K562 (cell line): Measurements from ENCODE around the gene APP. TPM values are rescaled to one million over a fixed set of nuclear protein-coding genes. Genes with fewer than 3 reads are reported as not detected.

Experiments
- ATAC-seq: fragments of 200-7000 bp; cut with Tn5 transposase; 3 replicates; pipeline ENCODE4 v1.9.1; 2020; ENCODE audit warnings: moderate library complexity
- BruUV-seq: library from RNA; stranded (reverse); fragments of 400-500 nt; replicated peaks from 2 replicates; lab custom pipeline; 2021; lab: Mats Ljungman, UMichigan
- CTCF ChIA-PET: fragments of 300-600 bp; formaldehyde crosslinking; extraction: SDS; loops from one replicate; lab custom pipeline; 2021; ENCODE audit warnings: low intra/inter-chr PET ratio; lab: Yijun Ruan, JAX
- POLR2A ChIA-PET: fragments of 300-600, 350-650 bp; sonication (Branson Sonifier 250); formaldehyde crosslinking; extraction: SDS; loops from one replicate; lab custom pipeline; 2021; ENCODE audit warnings: antibody characterized with exemption, inconsistent platforms; lab: Yijun Ruan, JAX
- DNase-seq, 4 experiments: peaks; one replicate each; pipeline versions ENCODE4 v3.0.0 to v3.0.0-alpha.2; 2011 to 2018; ENCODE audit warnings: low spot score in 3 of 4, mixed read lengths in 3 of 4; ENCODE audit errors: extremely low read depth in 1 of 4
- FAIRE-seq: peaks from 2 replicates; lab custom pipeline; 2011; peaks lifted over from hg19 to GRCh38; lab: Jason Lieb, UNC
- H2AFZ ChIP-seq: 2 replicates; pipeline ENCODE4 v1.6.0; 2011; ENCODE audit warnings: low read depth, low read length, control low read depth, inconsistent platforms
- H3K27ac ChIP-seq: fragments of 200-600 bp; 3 replicates; pipeline ENCODE4 v1.8.0; 2011; ENCODE audit warnings: low read depth, mild to moderate bottlenecking, control low read depth, inconsistent platforms, low read length, moderate library complexity, mixed read lengths; ENCODE audit errors: extremely low read depth
- H3K27me3 ChIP-seq, 2 experiments: fragments of 300-600 bp in 1 of 2; 2 replicates in 1 of 2; 3 replicates in 1 of 2; pipeline versions ENCODE4 v1.6.0 to v1.8.0; 2011; ENCODE audit warnings: inconsistent platforms in 2 of 2, low read length in 2 of 2, mild to moderate bottlenecking in 1 of 2, mixed read lengths in 1 of 2, moderate library complexity in 1 of 2; ENCODE audit not compliant: control insufficient read depth in 2 of 2, insufficient read depth in 2 of 2
- H3K36me3 ChIP-seq: fragments of 300-600 bp; 3 replicates; pipeline ENCODE4 v1.8.0; 2011; ENCODE audit warnings: mild to moderate bottlenecking, low read length, inconsistent platforms; ENCODE audit not compliant: control insufficient read depth, insufficient read depth
- H3K4me1 ChIP-seq, 2 experiments: fragments of 200-600 bp in 1 of 2; replicated peaks in 1 of 2; 2 replicates in 1 of 2; 3 replicates in 1 of 2; pipeline versions ENCODE4 v1.5.1 to v1.8.0; 2011; ENCODE audit warnings: inconsistent platforms in 2 of 2, low read length in 2 of 2, mild to moderate bottlenecking in 1 of 2, mixed read lengths in 1 of 2, moderate library complexity in 1 of 2; ENCODE audit not compliant: control insufficient read depth in 2 of 2, insufficient read depth in 2 of 2
- H3K4me2 ChIP-seq: 2 replicates; pipeline ENCODE4 v1.6.1; 2011; ENCODE audit warnings: low read length, control low read depth, inconsistent platforms, mixed read lengths; ENCODE audit not compliant: insufficient read depth
- H3K4me3 ChIP-seq: fragments of 200-600 bp; sonication (generic), shearing (Covaris generic); 2 replicates; pipeline ENCODE4 v1.5.1; 2016; ENCODE audit warnings: control low read depth, inconsistent platforms
- H3K79me2 ChIP-seq: fragments of 200-600 bp; 3 replicates; pipeline ENCODE4 v1.8.0; 2011; ENCODE audit warnings: low read length, inconsistent platforms; ENCODE audit not compliant: control insufficient read depth, insufficient read depth
- H3K9ac ChIP-seq, 2 experiments: 2 replicates each; pipeline versions ENCODE4 v1.6.0 to v1.6.1; 2011; ENCODE audit warnings: low read depth in 2 of 2, low read length in 2 of 2, control low read depth in 1 of 2, inconsistent platforms in 1 of 2, mild to moderate bottlenecking in 1 of 2, mixed read lengths in 1 of 2; ENCODE audit not compliant: insufficient read depth in 1 of 2
- H3K9me1 ChIP-seq: one replicate; pipeline ENCODE4 v1.6.0; 2011; ENCODE audit warnings: inconsistent platforms, mild to moderate bottlenecking, low read length, moderate library complexity; ENCODE audit not compliant: control insufficient read depth, insufficient read depth
- H3K9me3 ChIP-seq: replicated peaks from 2 replicates; pipeline ENCODE4 v1.5.1; 2011; ENCODE audit warnings: low read depth, low read length, inconsistent platforms; ENCODE audit not compliant: control insufficient read depth, insufficient read depth
- H4K20me1 ChIP-seq: replicated peaks from 2 replicates; pipeline ENCODE4 v1.6.1; 2011; ENCODE audit warnings: low read length, inconsistent platforms, mixed read lengths; ENCODE audit not compliant: control insufficient read depth, insufficient read depth
- CBX8 ChIP-seq: fragments of 200-600 bp; sonication (generic); IDR thresholded peaks from 2 replicates; pipeline ENCODE4 v1.6.1; 2012; ENCODE audit warnings: borderline replicate concordance, mixed run types, low read depth, mild to moderate bottlenecking, moderate library complexity, mixed read lengths, low read length, control low read depth, inconsistent platforms; ENCODE audit not compliant: poor library complexity, severe bottlenecking; ENCODE audit errors: extremely low read depth
- CEBPB ChIP-seq: fragments of 450-650 bp; IDR thresholded peaks from 2 replicates; pipeline ENCODE4 v1.6.1; 2016; ENCODE audit warnings: missing genetic modification characterization, missing compliant biosample characterization
- HMG20A ChIP-seq: fragments of 450-650 bp; formaldehyde crosslinking; conservative IDR thresholded peaks from 2 replicates; pipeline ENCODE4 v1.4.0; 2020; ENCODE audit warnings: mild to moderate bottlenecking, mixed read lengths
- ZNF274 ChIP-seq: IDR thresholded peaks from 2 replicates; pipeline ENCODE4 v1.6.1; 2011; ENCODE audit warnings: low read depth, mild to moderate bottlenecking, low read length, moderate library complexity, borderline replicate concordance
- ZNF507 ChIP-seq: conservative IDR thresholded peaks from 2 replicates; pipeline ENCODE4 v1.6.1; 2017; ENCODE audit warnings: missing genetic modification characterization, missing compliant biosample characterization
- WGBS: fragments of 100-300 bp; shearing (Covaris generic); methylation state at CpG from one replicate; pipeline ENCODE4 v1.1.6; 2016; ENCODE audit warnings: low coverage, mixed read lengths; ENCODE audit not compliant: insufficient coverage; ENCODE audit errors: missing lambda C conversion rate; 5-methylcytosine and 5-hydroxymethylcytosine counted together
- in situ Hi-C: fragments of 300-500 bp; cut with MboI; formaldehyde crosslinking; loops from 4 replicates; pipeline ENCODE4 v1.15.0; 2018; ENCODE audit warnings: inconsistent platforms, mixed read lengths
- intact Hi-C: fragments of 100-400 bp; cut with micrococcal nuclease; formaldehyde crosslinking; loops from 2 replicates; pipeline ENCODE4 v1.14.2; 2022
- polyA plus RNA-seq, 8 experiments: library from polyadenylated mRNA; depleted of rRNA in 4 of 8; stranded (reverse) in 5 of 8; unstranded in 3 of 8; fragments of >200 nt; fragmentation: Nextera tagmentation in 2 of 8; fragmentation: Illumina TruSeq in 1 of 8; extraction: Ambion mirVana in 2 of 8; extraction: Trizol in 1 of 8; gene quantifications; 2 replicates each; pipeline versions ENCODE4 v1.2.1 to v1.2.3, GENCODE V29; 2011 to 2014; ENCODE audit warnings: inconsistent platforms in 1 of 8, missing spikeins in 1 of 8
- total RNA-seq, 7 experiments: library from RNA; depleted of rRNA in 6 of 7; stranded (reverse); fragments of >200 nt in 6 of 7; fragmentation: Illumina TruSeq in 2 of 7; extraction: Trizol in 2 of 7; gene quantifications; 2 replicates each; pipeline versions ENCODE4 v1.2.1 to v1.2.3, GENCODE V29; 2011 to 2021; ENCODE audit warnings: low replicate concordance in 1 of 7
- TF ChIP-seq, protein P1 (sequence below): fragments of 250-450 bp; sonication (Bioruptor Pico); IDR thresholded peaks from 2 replicates; pipeline ENCODE4 v1.4.0; 2020; ENCODE audit warnings: mild to moderate bottlenecking, moderate library complexity, borderline replicate concordance

APP gene
- total and polyA plus RNA-seq, 9 of the 15 experiments (the other 6 are each of a cell fraction or from before 2014, with no cell fraction given), result 0.01 to 1.5 (median 0.16) TPM; not detected in 5

GRCh38 chr21:26169061-26169610 is 1.4 kb downstream of the APP start (continued):
- TF ChIP-seq CEBPB (no peak), HMG20A (no peak)

DNA sequence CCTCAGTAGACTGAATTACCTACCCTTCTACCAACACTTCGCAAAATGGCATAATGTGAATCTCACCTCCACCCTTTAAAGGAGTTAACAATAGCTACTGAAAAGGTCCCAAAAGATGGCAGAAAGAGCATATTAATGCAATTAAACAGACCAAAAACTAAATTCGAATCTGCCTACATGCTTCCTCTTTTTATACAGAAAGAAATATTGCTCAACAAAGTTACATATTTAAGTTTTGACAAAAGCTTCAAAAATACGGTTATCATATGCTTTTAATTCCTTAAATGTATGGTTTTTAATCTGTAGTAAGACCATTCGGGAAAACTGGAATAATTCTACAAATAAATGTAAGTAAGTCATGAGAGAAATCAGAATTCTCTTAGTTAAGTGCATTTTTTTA is 2.2 kb downstream of the APP start:
- TF ChIP-seq, protein P1, sequence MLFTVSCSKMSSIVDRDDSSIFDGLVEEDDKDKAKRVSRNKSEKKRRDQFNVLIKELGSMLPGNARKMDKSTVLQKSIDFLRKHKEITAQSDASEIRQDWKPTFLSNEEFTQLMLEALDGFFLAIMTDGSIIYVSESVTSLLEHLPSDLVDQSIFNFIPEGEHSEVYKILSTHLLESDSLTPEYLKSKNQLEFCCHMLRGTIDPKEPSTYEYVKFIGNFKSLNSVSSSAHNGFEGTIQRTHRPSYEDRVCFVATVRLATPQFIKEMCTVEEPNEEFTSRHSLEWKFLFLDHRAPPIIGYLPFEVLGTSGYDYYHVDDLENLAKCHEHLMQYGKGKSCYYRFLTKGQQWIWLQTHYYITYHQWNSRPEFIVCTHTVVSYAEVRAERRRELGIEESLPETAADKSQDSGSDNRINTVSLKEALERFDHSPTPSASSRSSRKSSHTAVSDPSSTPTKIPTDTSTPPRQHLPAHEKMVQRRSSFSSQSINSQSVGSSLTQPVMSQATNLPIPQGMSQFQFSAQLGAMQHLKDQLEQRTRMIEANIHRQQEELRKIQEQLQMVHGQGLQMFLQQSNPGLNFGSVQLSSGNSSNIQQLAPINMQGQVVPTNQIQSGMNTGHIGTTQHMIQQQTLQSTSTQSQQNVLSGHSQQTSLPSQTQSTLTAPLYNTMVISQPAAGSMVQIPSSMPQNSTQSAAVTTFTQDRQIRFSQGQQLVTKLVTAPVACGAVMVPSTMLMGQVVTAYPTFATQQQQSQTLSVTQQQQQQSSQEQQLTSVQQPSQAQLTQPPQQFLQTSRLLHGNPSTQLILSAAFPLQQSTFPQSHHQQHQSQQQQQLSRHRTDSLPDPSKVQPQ (CRISPR knock-in tag), result no peak
- TF ChIP-seq CBX8 (no peak), ZNF274 (no peak), ZNF507 (no peak)
- TF ChIP-seq, all 486 proteins: peak for 0
- BruUV-seq, result no TSS peak
- FAIRE-seq (no peak), DNase-seq (no peak), ATAC-seq (no peak)
- Histone ChIP-seq H4K20me1 (no peaks in the 10 kb centered on the region), H3K9ac (no peak overlapping the region), H3K27me3 (no peaks in the 10 kb centered on the region), H3K4me3 (no peak overlapping the region), H3K9me1 (no peaks in the 10 kb centered on the region), H3K4me1 (peaks cover 0 to 16% of the 10 kb centered on the region in 2 experiments; a peak in 2 of 5 replicates), H3K27ac (no peak overlapping the region), H3K4me2 (no peak overlapping the region), H3K79me2 (no peaks in the 10 kb centered on the region), H2AFZ (no peak overlapping the region), H3K36me3 (no peaks in the 10 kb centered on the region), H3K9me3 (no peaks in the 10 kb centered on the region)
- ChIA-PET CTCF (no interaction called here), POLR2A (interaction anchor here (1.0 kb wide), 1 partner anchor 9 kb away, joined by 3 read pairs; no protein-coding TSS in a partner anchor)
- intact Hi-C loops, result no loop called here
- 0% methylated on average over 4 of the region's 4 CpGs for WGBS
- in situ Hi-C loops, result no loop called here
